Fibroblast of the aortic adventitia (primary cell): ENCODE data around the gene NDOR1. TPM values are rescaled to one million over a fixed set of nuclear protein-coding genes. Genes with fewer than 3 reads are reported as not detected.

Experiments used
- DNase-seq: peaks from one replicate; pipeline ENCODE4 v3.0.0-alpha.2; 2010; ENCODE audit warnings: low read depth
- H3K4me3 ChIP-seq: 2 replicates; pipeline ENCODE4 v1.5.1; 2011; ENCODE audit warnings: low read depth, mild to moderate bottlenecking, control low read depth, low read length, moderate library complexity
- CTCF ChIP-seq: IDR thresholded peaks from 2 replicates; pipeline ENCODE4 v1.5.1; 2011; ENCODE audit warnings: mild to moderate bottlenecking, low read length, control low read depth, inconsistent platforms; ENCODE audit not compliant: insufficient read depth
- total RNA-seq: library from RNA; depleted of rRNA; stranded (reverse); fragments of >200 nt; gene quantifications from 2 replicates; pipeline ENCODE4 v1.2.3, GENCODE V29; 2012; ENCODE audit warnings: low replicate concordance

The NDOR1 gene
- total RNA-seq, 1 donor: 8.6 TPM

DNA sequence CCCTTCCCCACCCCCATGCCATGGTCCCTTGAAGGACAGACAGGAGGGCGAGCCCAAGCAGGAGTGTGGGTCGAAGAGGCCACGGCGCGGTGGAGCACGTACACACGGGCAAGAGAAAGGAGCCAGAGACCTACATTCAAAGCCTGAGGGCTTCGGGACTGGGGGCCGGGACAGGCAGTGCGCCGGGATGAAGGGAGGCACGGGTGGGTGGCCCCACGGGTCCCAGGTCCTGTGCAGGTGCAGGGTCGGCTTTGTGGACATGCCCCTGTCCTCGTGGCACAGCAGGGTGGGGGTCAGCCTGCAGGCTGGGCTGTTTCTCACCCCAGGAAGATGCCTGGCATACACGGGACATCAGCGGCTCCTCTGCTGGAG is 45.5 kb upstream of the NDOR1 start:
- DNase-seq: no peak
- TF ChIP-seq CTCF: no peak
- H3K4me3 ChIP-seq: no peak overlapping the region

GRCh38 chr9:137160716-137161557 is 44.6 kb upstream of the NDOR1 start:
- no peak for TF ChIP-seq CTCF
- H3K4me3 ChIP-seq: no peak overlapping the region
- no peak for DNase-seq

- no peak for DNase-seq
- no peak overlapping the region for H3K4me3 ChIP-seq
- no peak for TF ChIP-seq CTCF
These were observed 43.7 kb upstream of the NDOR1 start for GRCh38 chr9:137161558-137162486.

DNA sequence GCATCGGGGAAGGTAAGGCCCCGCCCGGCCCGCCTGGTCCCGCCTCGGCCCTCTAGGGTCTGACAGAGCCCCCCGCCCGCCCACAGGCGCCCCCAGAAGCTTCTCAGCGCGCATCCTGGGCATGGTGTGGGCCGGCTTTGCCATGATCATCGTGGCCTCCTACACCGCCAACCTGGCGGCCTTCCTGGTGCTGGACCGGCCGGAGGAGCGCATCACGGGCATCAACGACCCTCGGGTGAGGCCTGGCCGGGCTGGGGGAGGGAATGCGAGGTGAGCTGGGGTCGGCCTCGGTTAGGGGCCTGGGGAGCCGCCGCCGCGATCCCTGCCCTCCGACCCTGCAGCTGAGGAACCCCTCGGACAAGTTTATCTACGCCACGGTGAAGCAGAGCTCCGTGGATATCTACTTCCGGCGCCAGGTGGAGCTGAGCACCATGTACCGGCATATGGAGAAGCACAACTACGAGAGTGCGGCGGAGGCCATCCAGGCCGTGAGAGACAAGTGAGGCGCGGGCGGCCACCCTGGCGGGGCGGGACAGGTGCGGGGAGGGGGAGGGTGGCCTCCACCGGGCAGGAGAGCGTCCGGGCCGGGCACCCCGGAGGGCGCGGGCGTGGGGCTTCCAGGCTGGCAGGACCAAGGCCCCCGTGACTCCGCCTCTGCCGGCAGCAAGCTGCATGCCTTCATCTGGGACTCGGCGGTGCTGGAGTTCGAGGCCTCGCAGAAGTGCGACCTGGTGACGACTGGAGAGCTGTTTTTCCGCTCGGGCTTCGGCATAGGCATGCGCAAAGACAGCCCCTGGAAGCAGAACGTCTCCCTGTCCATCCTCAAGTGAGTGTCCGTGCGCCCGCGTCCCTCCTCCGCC is 42.8 kb upstream of the NDOR1 start:
- DNase-seq: peak; percentile 6
- peak overlapping the region; percentile 42 for H3K4me3 ChIP-seq

DNA sequence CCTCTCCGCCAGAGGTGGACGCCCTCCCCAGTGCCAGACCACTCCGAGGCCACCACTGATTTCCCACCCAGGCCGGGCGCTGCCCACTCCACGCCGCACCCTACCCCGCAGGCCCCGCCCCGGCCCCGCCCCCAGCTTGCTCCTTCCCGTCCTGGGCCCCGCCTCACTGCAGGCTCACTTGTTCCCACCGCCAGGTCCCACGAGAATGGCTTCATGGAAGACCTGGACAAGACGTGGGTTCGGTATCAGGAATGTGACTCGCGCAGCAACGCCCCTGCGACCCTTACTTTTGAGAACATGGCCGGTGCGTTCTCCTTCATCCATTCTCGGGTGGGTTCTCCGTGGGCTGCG is 42.2 kb upstream of the NDOR1 start:
- DNase-seq: no peak
- no peak for TF ChIP-seq CTCF
- H3K4me3 ChIP-seq: peak overlapping the region; percentile 42

More for the DNA sequence above, 42.8 kb upstream of the NDOR1 start:
- TF ChIP-seq CTCF: no peak

GRCh38 chr9:137163805-137164204 is 41.7 kb upstream of the NDOR1 start:
- H3K4me3 ChIP-seq: no peak overlapping the region
- DNase-seq: no peak
- TF ChIP-seq CTCF: no peak
